DND-41 (cell line): ENCODE measurements around the gene P2RY8.

ENCODE experiments used
- ATAC-seq: fragments of 200-7000 bp; cut with Tn5 transposase; 3 replicates; pipeline ENCODE4 v1.9.1; 2021; ENCODE audit warnings: low read depth; ENCODE audit not compliant: insufficient read depth
- DNase-seq: peaks from one replicate; pipeline ENCODE4 v3.0.0-alpha.2; 2020
- H2AFZ ChIP-seq: 2 replicates; pipeline ENCODE4 v1.6.0; 2012; ENCODE audit warnings: low read depth, low read length
- H3K27ac ChIP-seq: 2 replicates; pipeline ENCODE4 v1.5.1; 2012; ENCODE audit warnings: low read length, inconsistent platforms
- H3K27me3 ChIP-seq: fragments of 200-600 bp; sonication (generic); 2 replicates; pipeline ENCODE4 v1.6.0; 2012; ENCODE audit warnings: low read length, mild to moderate bottlenecking, inconsistent platforms; ENCODE audit not compliant: insufficient read depth, poor library complexity
- H3K36me3 ChIP-seq: 2 replicates; pipeline ENCODE4 v1.5.1; 2012; ENCODE audit warnings: low read length, inconsistent platforms; ENCODE audit not compliant: insufficient read depth
- H3K4me1 ChIP-seq: 2 replicates; pipeline ENCODE4 v1.5.1; 2012; ENCODE audit warnings: mild to moderate bottlenecking, low read length; ENCODE audit not compliant: insufficient read depth
- H3K4me2 ChIP-seq: 2 replicates; pipeline ENCODE4 v1.6.0; 2012; ENCODE audit warnings: mild to moderate bottlenecking, moderate library complexity, low read length, inconsistent platforms; ENCODE audit not compliant: insufficient read depth
- H3K4me3 ChIP-seq, 2 experiments: fragments of 200-600 bp in 1 of 2; shearing (Covaris generic) in 1 of 2; 2 replicates each; pipeline ENCODE4 v1.5.1; 2012 to 2016; ENCODE audit warnings: inconsistent platforms in 2 of 2, low read length in 2 of 2, mild to moderate bottlenecking in 2 of 2, low read depth in 1 of 2, moderate library complexity in 1 of 2
- H3K79me2 ChIP-seq: 2 replicates; pipeline ENCODE4 v1.6.0; 2012; ENCODE audit warnings: low read length, inconsistent platforms; ENCODE audit not compliant: insufficient read depth
- H3K9ac ChIP-seq: 2 replicates; pipeline ENCODE4 v1.6.0; 2012; ENCODE audit warnings: low read depth, mild to moderate bottlenecking, inconsistent platforms, low read length, moderate library complexity
- H3K9me3 ChIP-seq: 2 replicates; pipeline ENCODE4 v1.5.1; 2012; ENCODE audit warnings: low read length, moderate library complexity, mild to moderate bottlenecking, inconsistent platforms; ENCODE audit not compliant: insufficient read depth, severe bottlenecking
- H4K20me1 ChIP-seq: 2 replicates; pipeline ENCODE4 v1.6.0; 2012; ENCODE audit warnings: low read length; ENCODE audit not compliant: insufficient read depth
- CTCF ChIP-seq: IDR thresholded peaks from 2 replicates; pipeline ENCODE4 v1.5.1; 2012; ENCODE audit warnings: borderline replicate concordance, low read length, moderate library complexity, mild to moderate bottlenecking; ENCODE audit not compliant: poor library complexity, severe bottlenecking; ENCODE audit errors: extremely low read depth
- EZH2 ChIP-seq: IDR thresholded peaks from 3 replicates; pipeline ENCODE4 v1.6.1; 2012; ENCODE audit warnings: borderline replicate concordance, low read depth, mild to moderate bottlenecking, moderate library complexity, low read length, inconsistent platforms; ENCODE audit not compliant: severe bottlenecking

The P2RY8 gene

GRCh38 chrX:1533058-1533457, 3.9 kb downstream of the P2RY8 start:
- Histone ChIP-seq H3K79me2 (peaks cover 79% of the 10 kb centered on the region), H3K27me3 (no peaks in the 10 kb centered on the region), H4K20me1 (peaks cover 51% of the 10 kb centered on the region), H3K27ac (no peak overlapping the region), H3K4me2 (peak overlapping the region; percentile 24; the same call in 1 of the 2 replicates), H3K9ac (no peak overlapping the region), H3K4me3 (no peak overlapping the region), H3K9me3 (no peaks in the 10 kb centered on the region), H2AFZ (no peak overlapping the region), H3K4me1 (peaks cover 47% of the 10 kb centered on the region), H3K36me3 (peaks cover 56% of the 10 kb centered on the region)
- ATAC-seq = no peak
- DNase-seq = peak; percentile 1
- TF ChIP-seq CTCF (no peak), EZH2 (no peak)

DNA sequence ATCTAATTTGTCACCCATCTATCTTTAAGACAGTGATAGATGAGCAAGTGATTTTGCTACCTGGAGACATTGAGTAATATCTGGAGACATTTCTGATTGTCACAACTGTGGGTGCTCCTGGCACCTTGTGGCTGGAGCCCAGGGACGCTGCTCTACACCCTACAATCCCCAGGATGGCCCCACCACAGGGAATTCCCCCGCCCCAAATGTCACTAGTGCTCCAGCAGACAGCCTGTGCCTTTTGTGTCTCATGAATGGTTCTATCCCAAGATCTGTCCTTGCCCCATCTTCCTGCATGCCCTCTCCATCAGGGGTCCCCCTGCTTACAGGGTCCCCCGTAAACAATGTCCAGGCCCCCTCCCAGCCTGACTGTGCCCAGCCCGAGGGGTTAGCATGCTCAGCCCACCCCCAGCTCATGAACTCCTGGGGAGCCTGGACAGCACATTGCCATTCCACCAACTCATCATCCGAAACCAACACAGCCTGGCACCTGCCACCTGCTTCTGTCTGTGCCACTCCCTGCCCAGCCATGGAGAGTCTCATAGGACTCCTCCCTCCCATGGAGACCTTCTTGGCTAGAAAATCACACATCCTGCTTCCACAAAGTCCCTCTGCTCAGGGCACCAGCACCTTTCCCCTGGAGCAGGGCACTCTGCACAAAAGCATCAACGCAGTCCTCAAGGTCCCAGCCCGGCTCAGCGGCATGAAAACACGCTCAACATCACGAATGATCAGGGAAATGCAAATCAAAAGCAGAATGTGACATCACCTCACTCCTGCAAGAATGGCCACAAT, 5.7 kb downstream of the P2RY8 start:
- H3K4me1 ChIP-seq = peaks cover 33% of the 10 kb centered on the region
- H3K27me3 ChIP-seq = no peaks in the 10 kb centered on the region
- H3K9ac ChIP-seq = no peak overlapping the region
- peaks cover 90% of the 10 kb centered on the region for H3K79me2 ChIP-seq
- H3K4me3 ChIP-seq = peak overlapping the region in 1 of 2 experiments; percentile 17; a peak in 1 of 4 replicates
- peaks cover 65% of the 10 kb centered on the region for H3K36me3 ChIP-seq
- no peak for ATAC-seq
- no peak overlapping the region; the same call in 1 of the 2 replicates for H3K27ac ChIP-seq
- peak overlapping the region; percentile 35; the same call in 1 of the 2 replicates for H3K4me2 ChIP-seq
- no peak for DNase-seq
- TF ChIP-seq EZH2 (no peak), CTCF (no peak)
- no peaks in the 10 kb centered on the region for H3K9me3 ChIP-seq
- peaks cover 64% of the 10 kb centered on the region for H4K20me1 ChIP-seq
- no peak overlapping the region for H2AFZ ChIP-seq

- Histone ChIP-seq H3K36me3 (peaks cover 75% of the 10 kb centered on the region), H3K9me3 (no peaks in the 10 kb centered on the region)
- no peak for ATAC-seq
Measured at GRCh38 chrX:1529756-1530155, 7.2 kb downstream of the P2RY8 start.

More at GRCh38 chrX:1529756-1530155, 7.2 kb downstream of the P2RY8 start:
- TF ChIP-seq CTCF = no peak
- H3K4me1 ChIP-seq = peaks cover 31% of the 10 kb centered on the region
- no peak overlapping the region for H2AFZ ChIP-seq
- no peak overlapping the region for H3K9ac ChIP-seq
- H3K27ac ChIP-seq = no peak overlapping the region
- no peak overlapping the region for H3K4me3 ChIP-seq
- H3K27me3 ChIP-seq = no peaks in the 10 kb centered on the region
- peak; percentile 1 for DNase-seq
- H4K20me1 ChIP-seq = peaks cover 77% of the 10 kb centered on the region
- H3K4me2 ChIP-seq = no peak overlapping the region
- H3K79me2 ChIP-seq = peaks cover 91% of the 10 kb centered on the region
